GM18526 (cell line): ENCODE measurements around the gene ATN1.

Experiments used
- POLR2A ChIP-seq: IDR thresholded peaks from 3 replicates; pipeline ENCODE4 v1.6.1; 2011; ENCODE audit not compliant: insufficient read length; ENCODE audit errors: extremely low read depth

ATN1 gene

GRCh38 chr12:6965714-6966113 is 38.0 kb downstream of the ATN1 start:
- no peak for TF ChIP-seq POLR2A

- no peak for TF ChIP-seq POLR2A
Measured at GRCh38 chr12:6966351-6966750, 38.6 kb downstream of the ATN1 start.

- TF ChIP-seq POLR2A = no peak
Measured at GRCh38 chr12:6967651-6968100, 39.9 kb downstream of the ATN1 start.

- TF ChIP-seq POLR2A = no peak
Measured at GRCh38 chr12:6968426-6968825, 40.7 kb downstream of the ATN1 start.

- TF ChIP-seq POLR2A = no peak
Measured at GRCh38 chr12:6970096-6970527, 42.4 kb downstream of the ATN1 start.

- no peak for TF ChIP-seq POLR2A
Measured at GRCh38 chr12:6974180-6974579, 46.4 kb downstream of the ATN1 start.

GRCh38 chr12:6975297-6976032 is 47.7 kb downstream of the ATN1 start:
- TF ChIP-seq POLR2A = no peak

GRCh38 chr12:6977653-6978052 is 49.9 kb downstream of the ATN1 start:
- no peak for TF ChIP-seq POLR2A

GRCh38 chr12:6978188-6978587 is 50.4 kb downstream of the ATN1 start:
- TF ChIP-seq POLR2A = no peak

- no peak for TF ChIP-seq POLR2A
Measured at GRCh38 chr12:6978611-6979011, 50.9 kb downstream of the ATN1 start.

- no peak for TF ChIP-seq POLR2A
Measured at GRCh38 chr12:6979021-6979420, 51.3 kb downstream of the ATN1 start.

- no peak for TF ChIP-seq POLR2A
Measured at GRCh38 chr12:6979453-6979852, 51.7 kb downstream of the ATN1 start.

- TF ChIP-seq POLR2A = no peak
Measured at GRCh38 chr12:6980075-6980474, 52.3 kb downstream of the ATN1 start.

GRCh38 chr12:6980740-6981139 is 53.0 kb downstream of the ATN1 start:
- no peak for TF ChIP-seq POLR2A

GRCh38 chr12:6981152-6982052 is 53.6 kb downstream of the ATN1 start:
- TF ChIP-seq POLR2A = no peak

GRCh38 chr12:6982532-6982931 is 54.8 kb downstream of the ATN1 start:
- no peak for TF ChIP-seq POLR2A
